Effector CD4-positive, alpha-beta T cell (primary cell): ENCODE data around the gene PLXNA2.

Experiments used
- DNase-seq: peaks from one replicate; pipeline ENCODE4 v3.0.0-alpha.2; 2020

The PLXNA2 gene

GRCh38 chr1:208265525-208265924 lies 21.3 kb upstream of the PLXNA2 start:
- DNase-seq = no peak

- DNase-seq = no peak
Measured at GRCh38 chr1:208265122-208265469, 20.9 kb upstream of the PLXNA2 start.

GRCh38 chr1:208264469-208265121 lies 20.4 kb upstream of the PLXNA2 start:
- DNase-seq = no peak

- no peak for DNase-seq
Measured at GRCh38 chr1:208261874-208262273, 17.7 kb upstream of the PLXNA2 start.

GRCh38 chr1:208258277-208258676 lies 14.1 kb upstream of the PLXNA2 start:
- no peak for DNase-seq

GRCh38 chr1:208257351-208257750 lies 13.2 kb upstream of the PLXNA2 start:
- DNase-seq = no peak

- no peak for DNase-seq
Measured at GRCh38 chr1:208256556-208256955, 12.4 kb upstream of the PLXNA2 start.

GRCh38 chr1:208256091-208256490 lies 11.9 kb upstream of the PLXNA2 start:
- no peak for DNase-seq

GRCh38 chr1:208254862-208255261 lies 10.7 kb upstream of the PLXNA2 start:
- no peak for DNase-seq

- DNase-seq = no peak
Measured at GRCh38 chr1:208254376-208254775, 10.2 kb upstream of the PLXNA2 start.

GRCh38 chr1:208252836-208253576 lies 8.8 kb upstream of the PLXNA2 start:
- DNase-seq = no peak

- no peak for DNase-seq
Measured at GRCh38 chr1:208251911-208252835, 8.0 kb upstream of the PLXNA2 start.

- no peak for DNase-seq
Measured at GRCh38 chr1:208251015-208251414, 6.8 kb upstream of the PLXNA2 start.

GRCh38 chr1:208250613-208251012 lies 6.4 kb upstream of the PLXNA2 start:
- no peak for DNase-seq

- no peak for DNase-seq
Measured at GRCh38 chr1:208248991-208249696, 5.0 kb upstream of the PLXNA2 start.

- DNase-seq = no peak
Measured at GRCh38 chr1:208248307-208248801, 4.2 kb upstream of the PLXNA2 start.

- no peak for DNase-seq
Measured at GRCh38 chr1:208247696-208248095, 3.5 kb upstream of the PLXNA2 start.

- peak; percentile 75 for DNase-seq
Measured at GRCh38 chr1:208245185-208245705, 1.1 kb upstream of the PLXNA2 start.

GRCh38 chr1:208243527-208243966 lies 637 bp downstream of the PLXNA2 start:
- no peak for DNase-seq

GRCh38 chr1:208242941-208243526 lies 1.1 kb downstream of the PLXNA2 start:
- DNase-seq = no peak

GRCh38 chr1:208242146-208242545 lies 2.0 kb downstream of the PLXNA2 start:
- DNase-seq = no peak

GRCh38 chr1:208241512-208241911 lies 2.7 kb downstream of the PLXNA2 start:
- DNase-seq = no peak
